GM23338 (cell line): Measurements from ENCODE around the gene CDKL4.

Source experiments
- CREB1 ChIP-seq: fragments of 250-450 bp; sonication (Bioruptor Pico); IDR thresholded peaks from 2 replicates; pipeline ENCODE4 v1.5.0; 2020; ENCODE audit warnings: low read depth, mild to moderate bottlenecking, moderate library complexity
- EZH2 ChIP-seq: fragments of 200-600 bp; sonication (generic); IDR thresholded peaks from one replicate; pipeline ENCODE4 v1.8.0; 2017; ENCODE audit warnings: antibody characterized with exemption, mild to moderate bottlenecking, low read depth; ENCODE audit not compliant: unreplicated experiment
- EZH2phosphoT487 ChIP-seq: fragments of 200-600 bp; sonication (generic); IDR thresholded peaks from one replicate; pipeline ENCODE4 v1.8.1; 2018; ENCODE audit warnings: antibody characterized with exemption; ENCODE audit not compliant: unreplicated experiment
- POLR2AphosphoS5 ChIP-seq: IDR thresholded peaks from 2 replicates; pipeline ENCODE4 v1.6.1; 2016; ENCODE audit warnings: antibody characterized with exemption, low read depth
- TF ChIP-seq, protein P1 (sequence below), 2 experiments: fragments of 200-600 bp in 1 of 2; sonication (generic) in 1 of 2; conservative IDR thresholded peaks; 2 replicates each; pipeline versions ENCODE4 v1.5.1 to v1.6.1; 2016 to 2017; ENCODE audit warnings: antibody characterized with exemption in 2 of 2, low read depth in 2 of 2, mild to moderate bottlenecking in 2 of 2, moderate library complexity in 1 of 2
- TF ChIP-seq, protein P2 (sequence below): IDR thresholded peaks from one replicate; pipeline ENCODE4 v1.6.1; 2018; ENCODE audit warnings: antibody characterized with exemption; ENCODE audit not compliant: unreplicated experiment

DNA sequence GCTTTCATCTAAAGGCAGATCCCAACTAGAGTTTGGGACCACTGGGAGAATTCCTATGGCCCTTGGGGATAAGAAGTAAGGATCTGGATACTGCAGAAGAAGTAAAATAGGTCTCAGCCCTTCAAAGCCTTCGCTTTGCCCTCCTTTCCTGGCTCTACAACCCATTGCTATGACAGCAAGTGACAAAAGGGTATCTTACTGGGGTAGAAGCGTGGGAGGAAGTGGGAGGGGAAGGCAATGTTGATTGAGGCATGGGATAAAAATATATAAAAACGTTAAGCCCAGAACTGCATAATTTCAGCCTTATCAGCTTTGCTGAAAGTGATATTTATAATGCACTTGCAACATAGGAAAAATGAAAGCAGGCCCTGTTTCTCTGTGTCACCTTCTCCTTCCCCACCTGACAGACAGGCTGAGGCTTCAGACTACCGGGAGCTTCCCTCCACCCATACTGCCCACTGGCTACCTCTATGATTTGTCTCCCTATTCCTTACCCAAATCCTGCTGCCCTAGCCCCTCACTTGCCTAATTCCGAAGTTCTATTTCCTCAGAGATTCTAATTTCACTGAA lies 108.0 kb downstream of the CDKL4 start:
- TF ChIP-seq, protein P1, sequence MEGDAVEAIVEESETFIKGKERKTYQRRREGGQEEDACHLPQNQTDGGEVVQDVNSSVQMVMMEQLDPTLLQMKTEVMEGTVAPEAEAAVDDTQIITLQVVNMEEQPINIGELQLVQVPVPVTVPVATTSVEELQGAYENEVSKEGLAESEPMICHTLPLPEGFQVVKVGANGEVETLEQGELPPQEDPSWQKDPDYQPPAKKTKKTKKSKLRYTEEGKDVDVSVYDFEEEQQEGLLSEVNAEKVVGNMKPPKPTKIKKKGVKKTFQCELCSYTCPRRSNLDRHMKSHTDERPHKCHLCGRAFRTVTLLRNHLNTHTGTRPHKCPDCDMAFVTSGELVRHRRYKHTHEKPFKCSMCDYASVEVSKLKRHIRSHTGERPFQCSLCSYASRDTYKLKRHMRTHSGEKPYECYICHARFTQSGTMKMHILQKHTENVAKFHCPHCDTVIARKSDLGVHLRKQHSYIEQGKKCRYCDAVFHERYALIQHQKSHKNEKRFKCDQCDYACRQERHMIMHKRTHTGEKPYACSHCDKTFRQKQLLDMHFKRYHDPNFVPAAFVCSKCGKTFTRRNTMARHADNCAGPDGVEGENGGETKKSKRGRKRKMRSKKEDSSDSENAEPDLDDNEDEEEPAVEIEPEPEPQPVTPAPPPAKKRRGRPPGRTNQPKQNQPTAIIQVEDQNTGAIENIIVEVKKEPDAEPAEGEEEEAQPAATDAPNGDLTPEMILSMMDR (conservative IDR thresholded peaks at IDR 0.05; ENCODE audit: low read depth in 2 of 2), result no peak
- TF ChIP-seq EZH2phosphoT487 (no peak), POLR2AphosphoS5 (no peak), EZH2 (no peak), CREB1 (CRISPR knock-in tag) (no peak)
- TF ChIP-seq, protein P2, sequence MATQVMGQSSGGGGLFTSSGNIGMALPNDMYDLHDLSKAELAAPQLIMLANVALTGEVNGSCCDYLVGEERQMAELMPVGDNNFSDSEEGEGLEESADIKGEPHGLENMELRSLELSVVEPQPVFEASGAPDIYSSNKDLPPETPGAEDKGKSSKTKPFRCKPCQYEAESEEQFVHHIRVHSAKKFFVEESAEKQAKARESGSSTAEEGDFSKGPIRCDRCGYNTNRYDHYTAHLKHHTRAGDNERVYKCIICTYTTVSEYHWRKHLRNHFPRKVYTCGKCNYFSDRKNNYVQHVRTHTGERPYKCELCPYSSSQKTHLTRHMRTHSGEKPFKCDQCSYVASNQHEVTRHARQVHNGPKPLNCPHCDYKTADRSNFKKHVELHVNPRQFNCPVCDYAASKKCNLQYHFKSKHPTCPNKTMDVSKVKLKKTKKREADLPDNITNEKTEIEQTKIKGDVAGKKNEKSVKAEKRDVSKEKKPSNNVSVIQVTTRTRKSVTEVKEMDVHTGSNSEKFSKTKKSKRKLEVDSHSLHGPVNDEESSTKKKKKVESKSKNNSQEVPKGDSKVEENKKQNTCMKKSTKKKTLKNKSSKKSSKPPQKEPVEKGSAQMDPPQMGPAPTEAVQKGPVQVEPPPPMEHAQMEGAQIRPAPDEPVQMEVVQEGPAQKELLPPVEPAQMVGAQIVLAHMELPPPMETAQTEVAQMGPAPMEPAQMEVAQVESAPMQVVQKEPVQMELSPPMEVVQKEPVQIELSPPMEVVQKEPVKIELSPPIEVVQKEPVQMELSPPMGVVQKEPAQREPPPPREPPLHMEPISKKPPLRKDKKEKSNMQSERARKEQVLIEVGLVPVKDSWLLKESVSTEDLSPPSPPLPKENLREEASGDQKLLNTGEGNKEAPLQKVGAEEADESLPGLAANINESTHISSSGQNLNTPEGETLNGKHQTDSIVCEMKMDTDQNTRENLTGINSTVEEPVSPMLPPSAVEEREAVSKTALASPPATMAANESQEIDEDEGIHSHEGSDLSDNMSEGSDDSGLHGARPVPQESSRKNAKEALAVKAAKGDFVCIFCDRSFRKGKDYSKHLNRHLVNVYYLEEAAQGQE, result no peak
